ENCODE data around the gene GRIN1. TPM values are rescaled to one million over a fixed set of nuclear protein-coding genes. Genes with fewer than 3 reads are reported as not detected.

Gene GRIN1
- total RNA-seq, 1 donor from 2014 or later, result not detected

DNA sequence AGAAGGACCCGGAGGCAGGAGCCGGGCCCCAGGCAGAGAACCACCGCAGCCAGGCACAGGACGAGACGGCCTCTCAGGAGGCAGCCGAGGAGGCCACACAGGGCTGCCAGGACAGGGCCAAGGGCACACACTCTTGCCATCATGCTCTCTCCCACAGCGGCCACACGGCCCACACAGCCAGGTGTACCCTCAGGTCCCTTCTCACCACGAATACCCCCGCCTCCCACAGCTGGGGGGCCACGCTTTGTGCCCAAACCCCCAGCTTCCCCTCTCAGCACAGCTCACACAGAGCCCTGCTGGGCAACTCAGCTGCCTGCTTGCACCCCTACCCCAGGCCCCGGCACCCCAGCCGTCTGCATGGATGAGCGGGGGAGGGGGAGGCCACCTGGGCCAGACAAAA, 54.8 kb downstream of the GRIN1 start:
- no peak for DNase-seq (ENCODE audit: low read depth in 2 of 2)

DNA sequence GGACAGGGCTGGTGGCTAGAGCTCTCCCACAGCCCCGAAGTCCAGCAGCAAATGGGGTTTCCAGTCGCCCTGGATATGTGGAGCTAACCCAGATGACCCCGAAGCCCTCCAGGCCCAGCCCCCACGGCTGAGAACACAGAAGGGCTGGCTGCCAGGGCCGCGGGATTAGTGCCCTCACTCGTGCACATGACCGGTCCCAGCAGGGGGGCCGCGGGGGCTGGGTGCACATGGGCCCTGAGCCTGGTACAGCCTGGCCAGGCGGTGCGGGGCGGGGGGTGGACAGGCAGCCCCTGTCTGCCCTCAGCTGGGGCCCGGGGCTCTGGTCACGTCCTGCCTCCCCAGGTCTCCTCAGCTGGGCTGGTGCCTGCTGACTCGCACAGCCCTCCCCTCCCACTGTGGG, 55.4 kb downstream of the GRIN1 start:
- no peak for DNase-seq (ENCODE audit: low read depth in 2 of 2)

- no peak for DNase-seq (ENCODE audit: low read depth in 2 of 2)
Observed at GRCh38 chr9:137194909-137195308, 56.0 kb downstream of the GRIN1 start.

GRCh38 chr9:137195525-137196220, 56.7 kb downstream of the GRIN1 start:
- DNase-seq (ENCODE audit: low read depth in 2 of 2), result no peak

DNA sequence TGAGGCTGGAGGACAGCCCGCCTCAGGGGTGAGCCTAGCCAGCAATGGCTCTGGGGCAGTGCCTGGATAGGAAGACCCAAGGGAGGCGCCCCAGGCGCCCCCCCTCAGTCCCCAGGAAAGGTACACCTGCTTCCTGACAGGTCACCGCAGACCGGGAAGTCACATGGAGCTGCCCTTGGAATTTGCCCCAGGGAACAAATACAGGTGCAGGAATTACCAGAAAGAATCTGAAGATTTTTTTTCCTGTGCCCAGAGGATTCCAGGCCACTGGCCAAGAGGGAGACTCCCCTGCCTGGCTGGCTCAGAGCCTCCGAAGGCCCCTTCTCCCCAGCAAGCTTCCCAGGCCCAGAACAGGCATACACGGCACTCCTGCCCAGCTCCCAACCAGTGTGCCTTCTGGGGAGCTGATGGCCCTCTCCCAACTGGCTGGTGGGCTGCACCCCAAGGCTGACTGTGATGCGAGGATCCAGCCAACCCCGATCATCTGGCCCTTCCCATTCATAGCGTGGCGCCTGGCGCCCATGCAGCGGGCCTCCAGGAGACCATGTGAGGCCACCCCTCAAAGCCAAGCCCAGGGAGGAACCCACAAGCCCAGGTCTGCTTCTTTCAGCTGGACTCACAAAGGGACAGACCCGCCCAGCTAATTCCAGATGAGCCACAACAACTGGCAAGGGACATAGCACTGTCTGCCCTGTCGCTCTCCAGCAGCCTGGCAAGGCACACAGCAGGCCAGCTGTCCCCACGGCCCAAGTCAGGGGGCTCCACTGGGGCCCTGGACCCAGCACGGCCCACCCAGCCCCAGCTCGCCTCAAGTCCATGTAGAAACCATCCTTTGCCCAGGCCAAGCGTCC, 59.3 kb downstream of the GRIN1 start:
- DNase-seq (ENCODE audit: low read depth in 2 of 2), result no peak

GRCh38 chr9:137198902-137199283, 59.9 kb downstream of the GRIN1 start:
- no peak for DNase-seq (ENCODE audit: low read depth in 2 of 2)

DNA sequence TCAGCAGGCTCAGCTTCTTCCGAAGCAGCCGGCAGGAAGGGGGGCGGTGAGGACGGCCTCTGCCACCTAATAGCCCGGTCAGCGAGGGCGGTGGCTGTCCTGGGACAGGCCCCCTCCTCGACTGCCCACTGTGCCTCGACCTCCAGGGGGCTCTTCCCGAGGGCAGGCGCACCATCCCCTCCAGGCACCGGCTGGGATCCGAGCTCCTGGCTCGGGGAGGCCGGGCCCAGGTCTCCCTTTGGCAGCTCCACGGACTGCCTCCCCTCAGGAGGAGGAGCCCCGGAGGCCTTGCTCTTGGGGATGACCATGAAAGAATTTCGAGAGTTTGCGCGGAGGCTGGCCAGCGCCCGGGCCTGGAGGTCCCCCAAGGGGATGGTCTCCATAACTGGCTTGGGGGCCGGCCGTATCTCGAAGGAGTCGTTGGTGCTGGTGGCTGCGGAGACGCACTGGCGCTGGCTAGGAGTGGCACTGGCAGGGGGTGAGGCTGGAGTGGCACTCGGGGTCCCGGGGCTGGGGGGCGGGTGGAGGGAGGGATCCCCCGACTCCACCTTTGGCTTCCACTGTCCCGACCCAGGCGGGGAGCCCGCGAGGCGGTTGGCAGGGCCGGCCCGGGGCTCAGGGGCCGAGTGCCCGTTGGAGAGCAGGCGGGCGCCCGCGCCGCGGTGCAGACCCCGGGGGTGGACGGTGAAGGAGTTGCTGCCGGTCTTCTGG, 60.6 kb downstream of the GRIN1 start:
- DNase-seq (ENCODE audit: low read depth in 2 of 2), result no peak

DNA sequence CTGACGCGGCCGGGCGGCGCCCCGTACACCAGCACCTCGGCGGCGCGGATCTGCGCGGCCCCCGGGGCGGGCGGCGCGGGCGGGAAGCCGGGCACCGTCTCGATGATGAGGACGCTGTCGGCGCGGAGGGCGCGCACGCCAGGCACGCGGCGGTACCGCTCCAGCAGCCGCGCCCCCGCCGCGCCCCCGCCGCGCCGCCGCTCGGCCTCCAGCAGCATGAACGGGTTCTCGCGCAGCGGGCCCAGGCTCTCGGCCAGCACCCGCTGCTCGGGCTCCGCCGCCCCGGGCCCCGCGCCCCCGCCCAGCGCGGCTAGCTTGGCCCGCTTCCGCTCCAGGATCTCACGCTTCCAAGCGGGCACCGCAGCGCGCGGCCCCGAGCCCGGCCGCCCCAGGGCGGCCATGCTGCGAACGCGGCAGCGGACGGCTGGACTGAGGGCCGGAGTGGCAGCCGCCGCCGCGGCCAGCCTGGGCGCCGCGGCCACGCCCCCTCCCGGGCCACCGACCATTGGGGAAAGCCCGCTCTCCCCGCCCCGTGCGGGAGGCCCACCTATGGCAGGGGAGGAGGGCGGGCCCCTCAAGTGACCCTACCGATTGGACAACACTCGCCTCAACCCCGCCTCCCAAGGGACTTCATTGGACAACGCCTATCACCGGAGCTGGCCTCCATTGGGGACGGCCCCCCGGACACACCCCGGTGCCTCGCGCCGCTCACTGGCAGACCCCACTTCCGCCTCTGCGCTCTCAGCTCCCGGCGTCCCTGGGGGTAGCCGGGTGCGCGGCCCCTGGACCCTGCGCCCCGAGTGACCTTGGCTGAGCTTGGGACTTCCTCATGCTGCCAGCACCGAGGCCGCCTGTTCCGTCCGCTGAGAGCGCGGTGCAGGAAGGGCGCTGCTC, 61.6 kb downstream of the GRIN1 start, which contains the start of gene TPRN:
TSS of gene TPRN (minus strand) at position 431 of the 894 bp plus-strand sequence. CDS start at position 401, 30 bp downstream.
- DNase-seq (ENCODE audit: low read depth in 2 of 2), result peak; percentile 95 to 99

DNA sequence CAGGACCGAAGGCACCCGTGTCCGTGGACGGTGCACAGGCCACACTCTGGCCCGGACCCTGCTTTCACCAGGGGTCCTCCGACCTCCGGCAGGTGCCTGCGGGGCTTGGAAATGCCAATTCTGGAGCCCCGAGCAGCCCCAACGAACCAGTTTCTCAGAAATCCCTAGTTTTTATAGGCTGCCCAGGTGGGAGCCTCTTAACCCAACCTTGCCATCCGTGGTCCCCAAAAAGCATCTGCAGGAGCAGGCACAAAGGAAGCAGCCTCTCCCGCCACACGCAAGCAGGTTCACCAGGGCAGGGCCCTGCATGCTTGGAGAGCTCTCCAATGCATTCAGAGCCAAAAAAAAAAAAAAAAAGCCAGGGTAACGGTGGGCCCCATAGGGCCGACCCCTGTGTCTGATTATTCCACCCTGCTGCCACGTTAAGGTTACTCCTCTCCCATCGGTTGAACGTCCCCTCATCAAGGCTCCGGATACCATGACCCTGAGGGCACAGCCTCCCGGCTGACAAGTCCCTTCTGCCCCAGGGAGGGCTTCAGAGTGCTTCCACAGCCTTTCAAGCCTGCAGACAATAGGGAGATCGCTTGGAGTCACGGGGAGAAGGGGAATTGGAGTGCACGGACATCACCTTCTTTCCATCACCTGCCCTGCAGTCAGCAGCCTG, 62.4 kb downstream of the GRIN1 start:
- no peak for DNase-seq (ENCODE audit: low read depth in 2 of 2)

- no peak for DNase-seq (ENCODE audit: low read depth in 2 of 2)
Observed at GRCh38 chr9:137202966-137203365, 64.0 kb downstream of the GRIN1 start.

DNA sequence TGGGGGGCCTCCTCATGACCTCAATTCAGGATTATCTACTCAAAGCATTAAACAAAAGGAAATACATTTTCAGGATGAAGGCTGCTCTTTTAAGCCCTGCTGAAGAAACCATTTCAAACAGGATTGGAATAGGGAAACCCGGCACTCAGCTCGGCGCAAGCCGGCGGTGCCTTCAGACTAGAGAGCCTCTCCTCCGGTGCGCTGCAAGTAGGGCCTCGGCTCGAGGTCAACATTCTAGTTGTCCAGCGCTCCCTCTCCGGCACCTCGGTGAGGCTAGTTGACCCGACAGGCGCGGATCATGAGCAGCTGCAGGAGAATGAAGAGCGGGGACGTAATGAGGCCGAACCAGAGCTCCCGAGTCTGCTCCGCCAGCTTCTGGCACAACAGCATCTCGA, 65.8 kb downstream of the GRIN1 start:
- DNase-seq (ENCODE audit: low read depth in 2 of 2), result no peak

DNA sequence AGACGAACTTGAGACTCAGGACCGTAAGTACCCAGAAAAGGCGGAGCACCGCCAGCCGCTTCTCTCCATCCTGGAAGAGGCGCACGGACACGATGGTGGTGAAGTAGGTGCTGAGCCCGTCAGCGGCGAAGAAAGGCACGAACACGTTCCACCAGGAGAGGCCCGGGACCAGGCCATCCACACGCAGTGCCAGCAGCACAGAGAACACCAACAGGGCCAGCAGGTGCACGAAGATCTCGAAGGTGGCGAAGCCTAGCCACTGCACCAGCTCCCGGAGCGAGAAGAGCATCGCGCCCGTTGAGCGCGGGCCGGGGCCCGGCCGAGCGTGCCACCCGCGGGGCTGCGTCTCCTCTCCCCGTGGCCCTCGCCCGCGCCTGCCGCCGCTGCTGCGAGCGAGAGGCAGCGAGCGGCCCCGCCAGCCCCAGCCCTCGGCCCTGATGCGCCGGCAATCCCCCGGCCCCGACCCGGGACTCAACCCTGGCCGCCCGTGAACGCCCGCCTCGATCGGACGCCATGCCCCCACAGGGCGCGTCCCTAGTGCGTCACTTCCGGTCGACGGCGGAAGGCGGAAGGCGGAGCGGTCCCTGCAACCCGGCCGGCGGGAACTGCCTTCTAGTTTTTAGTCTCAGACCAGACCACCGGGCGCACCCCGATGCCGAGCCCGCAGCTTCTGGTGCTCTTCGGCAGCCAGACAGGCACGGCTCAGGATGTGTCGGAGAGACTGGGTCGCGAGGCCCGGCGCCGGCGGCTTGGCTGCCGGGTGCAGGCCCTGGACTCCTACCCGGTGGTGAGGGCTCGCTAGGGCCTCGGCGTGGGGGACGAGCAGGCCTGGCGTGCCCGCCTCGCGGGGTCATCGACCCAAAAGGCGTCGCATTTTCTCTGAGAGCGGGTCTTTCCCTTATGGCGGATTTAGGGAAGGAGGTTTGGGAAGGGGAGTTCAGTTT, 66.4 kb downstream of the GRIN1 start, which contains the start of the genes NDOR1 and TMEM203:
TSS of gene NDOR1 (plus strand) at position 575 of the 944 bp plus-strand sequence. CDS start at position 653, 78 bp downstream.
TSS of gene TMEM203 (minus strand) at position 523 of the 944 bp plus-strand sequence. CDS start at position 289, 234 bp downstream.
- DNase-seq (ENCODE audit: low read depth in 2 of 2), result peak; percentile 63 to 88

- DNase-seq (ENCODE audit: low read depth in 2 of 2), result no peak
Observed at GRCh38 chr9:137206602-137207001, 67.6 kb downstream of the GRIN1 start.

- DNase-seq (ENCODE audit: low read depth in 2 of 2), result no peak
Observed at GRCh38 chr9:137211532-137211931, 72.6 kb downstream of the GRIN1 start.

GRCh38 chr9:137212520-137212919, 73.6 kb downstream of the GRIN1 start:
- no peak for DNase-seq (ENCODE audit: low read depth in 2 of 2)

DNA sequence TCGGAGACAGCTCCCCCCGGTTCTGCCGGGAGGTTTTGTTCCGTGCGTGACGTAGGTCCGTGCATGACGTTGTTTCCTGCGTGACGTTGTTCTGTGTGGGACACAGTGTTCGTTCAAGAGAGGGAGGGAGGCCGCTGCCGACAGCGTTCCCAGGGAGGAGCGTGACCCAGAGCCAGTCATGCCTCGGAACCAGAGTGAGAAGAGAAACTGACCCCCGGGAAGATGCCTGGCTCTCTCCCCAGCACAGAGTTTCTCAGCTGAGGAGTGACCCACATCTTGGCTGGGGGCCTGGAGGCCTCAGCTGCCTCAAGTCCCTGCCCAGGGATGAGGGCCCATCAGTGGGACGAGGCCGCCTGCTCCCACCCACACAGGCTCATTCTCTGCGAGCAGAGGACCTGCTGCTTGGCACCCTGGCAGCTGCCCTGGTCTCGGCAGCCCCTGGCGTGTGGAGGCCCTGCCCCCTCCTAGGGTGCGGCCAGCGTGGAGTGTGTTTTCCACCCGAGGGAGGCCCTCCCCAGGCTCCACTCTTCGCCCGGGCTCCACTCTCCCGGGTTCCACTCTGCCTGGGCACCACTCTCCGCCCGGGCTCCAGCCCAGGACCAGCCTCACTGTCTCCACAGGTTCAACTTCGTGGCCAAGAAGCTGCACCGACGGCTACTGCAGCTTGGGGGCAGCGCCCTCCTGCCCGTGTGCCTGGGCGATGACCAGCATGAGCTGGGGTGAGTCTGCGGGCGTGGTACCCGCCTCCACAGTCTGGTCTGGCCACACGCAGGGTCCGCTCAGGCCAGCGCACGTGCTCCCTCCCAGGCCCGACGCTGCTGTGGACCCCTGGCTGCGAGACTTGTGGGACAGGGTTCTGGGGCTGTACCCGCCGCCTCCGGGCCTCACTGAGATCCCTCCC, 74.5 kb downstream of the GRIN1 start:
- DNase-seq (ENCODE audit: low read depth in 2 of 2), result no peak

- DNase-seq (ENCODE audit: low read depth in 2 of 2), result no peak
Observed at GRCh38 chr9:137214620-137215019, 75.7 kb downstream of the GRIN1 start.
